NCI-H2081 treated with DMSO at 0.1 percent for 48 hours (cell line): ENCODE results near the gene IQSEC1.

Experiments used
- DNase-seq: peaks from one replicate; lab custom pipeline; 2025; lab: John Stamatoyannopoulos, UW

Gene IQSEC1

GRCh38 chr3:13073326-13074005, at the start of gene IQSEC1:
TSS of gene IQSEC1 (minus strand) at chr3:13073429. CDS start at chr3:13073014, 415 bp downstream.
- DNase-seq = no peak

- no peak for DNase-seq
Measured at GRCh38 chr3:13122081-13123012, 49.1 kb upstream of the IQSEC1 start.

DNA sequence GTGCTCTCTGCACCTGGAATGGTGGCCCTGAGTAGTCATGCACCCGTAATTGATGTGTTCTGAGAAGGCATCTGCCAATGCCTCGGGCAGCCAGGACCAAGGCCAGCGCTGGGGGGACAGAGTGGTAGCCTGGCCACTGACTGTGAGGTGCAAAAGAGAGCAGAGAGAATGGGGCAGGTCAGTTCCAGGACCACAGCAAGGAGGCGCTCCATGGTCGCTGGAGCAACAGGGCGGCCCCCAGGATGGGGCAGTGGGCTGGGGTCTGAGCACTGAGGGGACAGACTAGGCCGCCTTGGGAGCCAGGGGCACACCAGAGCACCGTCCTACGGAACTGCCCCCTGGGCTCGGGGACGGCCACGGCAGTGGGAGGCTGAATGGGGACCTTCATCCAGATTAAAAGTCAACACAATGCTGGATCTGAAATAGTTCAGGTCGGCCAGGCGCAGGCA, 48.3 kb upstream of the IQSEC1 start:
- DNase-seq = no peak

- no peak for DNase-seq
Measured at GRCh38 chr3:13120928-13121552, 47.8 kb upstream of the IQSEC1 start.

DNA sequence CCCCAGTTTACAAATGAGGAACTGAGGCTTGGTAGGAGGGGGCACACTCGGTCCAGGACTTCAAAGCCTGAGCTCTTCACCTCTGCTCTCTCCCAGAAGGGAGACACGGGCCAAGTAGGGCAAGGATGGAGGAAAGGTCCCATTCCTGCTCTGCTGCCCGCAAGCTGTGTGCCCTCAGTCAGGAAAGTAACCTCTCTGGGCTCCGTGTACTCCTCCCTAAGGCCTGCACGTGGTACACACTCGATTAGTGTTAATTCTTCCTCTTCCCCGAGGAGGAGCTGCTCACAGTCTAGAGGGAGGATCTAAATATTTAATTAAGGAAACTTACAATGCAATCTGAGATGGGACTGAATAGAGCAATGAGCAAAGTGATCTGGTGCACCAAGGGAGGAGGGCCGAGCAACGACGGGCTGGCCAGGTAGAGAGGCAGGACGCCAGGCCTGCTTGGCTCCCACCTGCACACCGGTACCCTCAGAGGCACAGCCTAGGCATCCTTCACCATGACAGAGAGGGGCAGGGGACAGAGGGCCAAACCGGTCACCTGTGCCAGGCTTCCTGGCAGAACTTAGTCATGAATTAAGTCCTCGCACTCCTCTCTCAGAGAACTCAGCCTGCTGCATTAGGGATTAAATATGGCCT, 47.2 kb upstream of the IQSEC1 start:
- DNase-seq = no peak

- DNase-seq = no peak
Measured at GRCh38 chr3:13119471-13120220, 46.4 kb upstream of the IQSEC1 start.

- DNase-seq = no peak
Measured at GRCh38 chr3:13116426-13116825, 43.2 kb upstream of the IQSEC1 start.

DNA sequence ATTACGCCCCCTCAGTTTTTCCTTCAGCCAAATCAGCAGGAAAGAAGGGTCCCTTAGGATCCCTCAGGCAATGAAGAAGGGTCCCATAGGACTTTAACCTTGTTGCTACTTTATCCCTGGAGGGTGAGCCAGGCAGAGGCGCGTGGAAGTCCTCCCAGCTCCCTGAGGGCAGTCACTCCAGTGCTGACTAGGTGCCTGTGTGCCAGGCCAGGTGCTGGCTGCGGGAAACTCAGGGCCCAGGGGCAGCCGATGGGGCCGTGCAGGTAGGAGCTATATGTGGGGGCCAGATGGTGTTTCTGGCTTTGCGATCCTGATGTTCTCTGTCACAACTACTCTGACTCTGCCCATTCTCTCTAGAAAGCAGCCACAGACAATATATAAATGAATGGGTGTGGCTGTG, 42.8 kb upstream of the IQSEC1 start:
- no peak for DNase-seq

- DNase-seq = no peak
Measured at GRCh38 chr3:13115576-13115910, 42.3 kb upstream of the IQSEC1 start.

GRCh38 chr3:13114811-13115575, 41.8 kb upstream of the IQSEC1 start:
- no peak for DNase-seq

DNA sequence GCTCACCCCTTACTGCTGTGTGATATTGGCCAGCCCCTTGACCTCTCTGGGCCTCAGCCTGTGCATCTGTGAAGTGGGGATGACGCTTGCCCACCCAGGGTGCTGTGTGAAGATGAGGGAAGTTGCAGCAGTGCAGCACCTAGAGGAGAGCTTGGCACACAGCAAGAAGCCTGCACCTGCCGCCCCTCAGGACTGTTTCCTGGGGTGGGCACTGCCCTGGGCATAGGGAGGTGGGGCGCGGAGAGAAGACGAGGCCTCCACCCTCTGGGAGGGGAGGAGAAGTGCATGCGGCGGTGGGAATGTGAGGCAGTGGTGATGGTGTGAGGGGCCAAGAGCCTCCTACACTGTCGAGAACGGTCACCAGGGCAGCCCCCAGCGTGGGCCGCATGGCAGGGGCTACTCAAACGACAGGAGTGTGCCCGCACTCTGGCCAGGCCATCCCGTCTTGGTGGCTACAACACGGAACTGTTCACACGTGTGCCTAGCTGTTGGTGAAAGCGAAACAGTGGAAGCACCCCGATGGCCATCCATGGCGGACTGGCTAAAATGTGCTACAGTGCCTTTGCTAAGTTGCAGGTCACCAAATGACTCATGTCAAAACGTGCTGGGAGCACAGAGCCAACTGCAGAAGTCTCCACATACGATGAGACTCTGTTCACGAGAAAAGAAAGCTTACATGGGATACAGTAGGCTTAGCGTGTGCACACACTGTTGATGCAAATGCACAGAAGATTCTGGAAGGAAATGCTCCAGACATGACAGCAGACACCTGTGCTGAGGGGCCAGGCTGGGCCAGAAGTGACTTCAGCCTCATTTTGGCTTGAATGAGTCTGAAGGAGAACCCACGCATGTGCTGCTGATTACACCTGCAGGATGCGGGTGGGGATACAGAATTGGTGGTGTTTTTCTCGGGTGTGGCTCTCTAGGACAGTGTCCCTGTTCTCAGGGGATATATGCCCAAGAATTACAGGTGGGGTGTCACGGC, 40.4 kb upstream of the IQSEC1 start:
- DNase-seq = no peak

DNA sequence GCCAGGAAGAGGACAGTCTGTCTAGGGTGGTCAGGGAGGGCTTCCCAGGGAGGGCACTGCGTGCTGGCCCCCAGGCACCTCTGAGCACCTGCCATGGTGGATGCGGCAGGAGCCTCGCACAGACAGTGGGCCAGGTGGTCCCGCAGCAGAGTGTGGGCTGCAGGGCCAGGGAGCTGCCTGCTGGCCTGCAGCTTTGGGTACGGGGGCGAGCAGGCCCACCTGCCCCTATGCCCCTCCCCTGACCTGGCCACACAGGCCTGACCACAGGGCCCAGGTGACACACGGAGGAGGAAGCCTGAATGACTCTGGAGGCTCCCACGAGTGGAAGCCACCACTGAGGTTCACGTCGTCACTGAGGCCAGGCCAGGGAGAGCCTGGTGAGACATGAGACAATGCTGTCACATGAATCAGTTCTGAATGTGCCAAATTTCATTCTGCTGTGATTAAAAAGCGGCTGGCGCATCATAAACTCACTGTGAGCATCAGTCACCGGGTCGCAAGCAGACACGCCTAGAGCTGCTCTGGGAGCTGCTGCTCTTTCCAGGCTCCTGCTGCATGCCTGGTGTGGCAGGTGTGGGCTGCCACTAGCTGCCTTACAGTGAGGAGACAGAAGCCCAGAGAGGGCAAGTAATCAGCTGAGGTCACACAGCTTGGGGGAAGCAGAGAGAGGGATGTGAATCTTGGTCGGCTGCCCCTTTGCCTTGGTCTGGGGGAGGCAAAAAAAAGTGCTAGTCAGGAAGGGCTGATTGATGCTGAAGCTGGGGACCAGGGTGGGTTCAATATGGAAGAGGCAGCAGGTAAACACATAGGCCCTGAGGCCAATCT, 39.5 kb upstream of the IQSEC1 start:
- DNase-seq = no peak

- no peak for DNase-seq
Measured at GRCh38 chr3:13111873-13112520, 38.8 kb upstream of the IQSEC1 start.

- DNase-seq = no peak
Measured at GRCh38 chr3:13111173-13111872, 38.1 kb upstream of the IQSEC1 start.

GRCh38 chr3:13110678-13111116, 37.5 kb upstream of the IQSEC1 start:
- no peak for DNase-seq

GRCh38 chr3:13109516-13109915, 36.3 kb upstream of the IQSEC1 start:
- no peak for DNase-seq

DNA sequence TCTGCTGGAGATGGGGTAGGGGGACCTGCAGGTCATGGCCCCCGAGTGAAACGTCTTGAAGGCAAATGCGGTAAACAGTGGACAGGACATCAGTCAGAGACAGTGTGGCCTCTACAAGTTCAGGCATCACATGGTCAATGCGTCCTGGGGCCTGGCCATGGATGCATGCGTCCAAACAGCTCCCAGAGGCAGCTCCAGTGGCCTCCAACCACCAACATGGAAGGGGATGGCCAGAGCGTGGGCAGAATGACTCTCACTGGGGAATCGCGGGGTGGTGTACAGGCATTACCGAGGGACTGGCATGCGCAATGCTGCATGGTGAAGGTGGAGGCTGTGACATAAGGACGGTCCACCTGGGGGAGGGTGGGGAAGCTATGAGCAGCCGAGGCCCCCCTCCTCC, 35.6 kb upstream of the IQSEC1 start:
- DNase-seq = no peak
